Endothelial cell of umbilical vein (primary cell): ENCODE data around the gene VASN. TPM values are rescaled to one million over a fixed set of nuclear protein-coding genes. Genes with fewer than 3 reads are reported as not detected.

ENCODE experiments used
- BruUV-seq: library from RNA; stranded (reverse); fragments of 400-500 nt; replicated peaks from 2 replicates; lab custom pipeline; 2021; lab: Mats Ljungman, UMichigan
- CTCF ChIA-PET: fragments of 300-600, 350-600 bp; sonication (Branson Sonifier 250); formaldehyde crosslinking; loops from one replicate; lab custom pipeline; 2021; ENCODE audit warnings: antibody characterized with exemption, inconsistent platforms; lab: Charles Lee
- POLR2A ChIA-PET: fragments of 300-600, 350-600 bp; sonication (Branson Sonifier 250); formaldehyde crosslinking; loops from one replicate; lab custom pipeline; 2021; ENCODE audit warnings: antibody characterized with exemption, inconsistent platforms; lab: Charles Lee
- DNase-seq: peaks from one replicate; pipeline ENCODE4 v3.0.0-alpha.2; 2011; ENCODE audit warnings: low read depth, low spot score
- FAIRE-seq: peaks from 2 replicates; lab custom pipeline; 2011; peaks lifted over from hg19 to GRCh38; lab: Jason Lieb, UNC
- H2AFZ ChIP-seq: 2 replicates; pipeline ENCODE4 v1.6.0; 2012; ENCODE audit warnings: low read depth, low read length, control low read depth, inconsistent platforms
- H3K27ac ChIP-seq: 2 replicates; pipeline ENCODE4 v1.5.1; 2011; ENCODE audit warnings: low read depth, mild to moderate bottlenecking, control low read depth, low read length, moderate library complexity; ENCODE audit not compliant: insufficient read depth
- H3K27me3 ChIP-seq, 2 experiments: 2 replicates each; pipeline versions ENCODE4 v1.6.0 to v1.6.1; 2011; ENCODE audit warnings: low read length in 2 of 2, mixed read lengths in 1 of 2; ENCODE audit not compliant: control insufficient read depth in 2 of 2, insufficient read depth in 2 of 2
- H3K36me3 ChIP-seq, 2 experiments: 2 replicates in 1 of 2; 3 replicates in 1 of 2; pipeline ENCODE4 v1.5.1; 2011; ENCODE audit warnings: low read length in 2 of 2, mild to moderate bottlenecking in 1 of 2, moderate library complexity in 1 of 2; ENCODE audit not compliant: control insufficient read depth in 2 of 2, insufficient read depth in 2 of 2; ENCODE audit errors: extremely low read depth in 1 of 2
- H3K4me1 ChIP-seq: 3 replicates; pipeline ENCODE4 v1.5.1; 2011; ENCODE audit warnings: mild to moderate bottlenecking, low read length; ENCODE audit not compliant: control insufficient read depth, insufficient read depth; ENCODE audit errors: extremely low read depth
- H3K4me2 ChIP-seq: 2 replicates; pipeline ENCODE4 v1.6.1; 2011; ENCODE audit warnings: low read length, control low read depth, mixed read lengths; ENCODE audit not compliant: insufficient read depth
- H3K4me3 ChIP-seq, 3 experiments: fragments of 200-600 bp in 1 of 3; sonication (generic), shearing (Covaris generic) in 1 of 3; replicated peaks in 1 of 3; 2 replicates each; pipeline ENCODE4 v1.5.1; 2011 to 2016; ENCODE audit warnings: control low read depth in 3 of 3, low read length in 3 of 3, mild to moderate bottlenecking in 2 of 3, inconsistent platforms in 1 of 3, low read depth in 1 of 3, moderate library complexity in 1 of 3; ENCODE audit not compliant: insufficient read depth in 1 of 3
- H3K79me2 ChIP-seq: 2 replicates; pipeline ENCODE4 v1.6.0; 2012; ENCODE audit warnings: low read length, inconsistent platforms; ENCODE audit not compliant: control insufficient read depth, insufficient read depth
- H3K9ac ChIP-seq: replicated peaks from 2 replicates; pipeline ENCODE3; 2011; ENCODE audit warnings: low read length, control low read depth; ENCODE audit not compliant: insufficient read depth; ENCODE audit errors: extremely low read depth
- H3K9me1 ChIP-seq: replicated peaks from 3 replicates; pipeline ENCODE4 v1.6.0; 2011; ENCODE audit warnings: mild to moderate bottlenecking, low read length; ENCODE audit not compliant: control insufficient read depth, insufficient read depth; ENCODE audit errors: extremely low read depth
- H3K9me3 ChIP-seq: replicated peaks from 2 replicates; pipeline ENCODE4 v1.5.1; 2012; ENCODE audit warnings: low read length, inconsistent platforms; ENCODE audit not compliant: control insufficient read depth, insufficient read depth
- H4K20me1 ChIP-seq: replicated peaks from 2 replicates; pipeline ENCODE3; 2011; ENCODE audit warnings: mild to moderate bottlenecking, low read length; ENCODE audit not compliant: control insufficient read depth, insufficient read depth; ENCODE audit errors: extremely low read depth
- CTCF ChIP-seq, 2 donors: IDR thresholded peaks; 1 replicate in 1 of 2; 2 replicates in 1 of 2; pipeline ENCODE4 v1.5.1; 2011; ENCODE audit warnings: low read length in 2 of 2, mild to moderate bottlenecking in 2 of 2, moderate library complexity in 2 of 2, control low read depth in 1 of 2, inconsistent platforms in 1 of 2, low read depth in 1 of 2; ENCODE audit not compliant: insufficient read depth in 1 of 2; ENCODE audit errors: extremely low read depth in 1 of 2
- EZH2 ChIP-seq: IDR thresholded peaks from 2 replicates; pipeline ENCODE4 v1.6.1; 2012; ENCODE audit warnings: borderline replicate concordance, low read depth, mild to moderate bottlenecking, moderate library complexity, low read length, inconsistent platforms; ENCODE audit not compliant: severe bottlenecking
- FOS ChIP-seq: IDR thresholded peaks from 2 replicates; pipeline ENCODE4 v1.6.1; 2011; ENCODE audit warnings: mild to moderate bottlenecking, low read length, moderate library complexity, borderline replicate concordance; ENCODE audit not compliant: insufficient read depth
- GATA2 ChIP-seq: IDR thresholded peaks from 2 replicates; pipeline ENCODE4 v1.7.0; 2011; ENCODE audit warnings: low read depth, mild to moderate bottlenecking, moderate library complexity, mixed read lengths, low read length; ENCODE audit not compliant: insufficient read length, insufficient read depth
- JUN ChIP-seq: IDR thresholded peaks from 2 replicates; pipeline ENCODE4 v1.6.1; 2011; ENCODE audit warnings: borderline replicate concordance, low read depth; ENCODE audit not compliant: insufficient read length, insufficient read depth
- MAX ChIP-seq: IDR thresholded peaks from 2 replicates; pipeline ENCODE4 v1.6.1; 2011; ENCODE audit not compliant: insufficient read depth, insufficient read length
- POLR2A ChIP-seq: IDR thresholded peaks from 2 replicates; pipeline ENCODE4 v1.6.1; 2012; ENCODE audit warnings: low read depth, mild to moderate bottlenecking, control low read depth, low read length
- POLR2AphosphoS5 ChIP-seq: IDR thresholded peaks from 2 replicates; pipeline ENCODE4 v1.6.1; 2012; ENCODE audit warnings: low read depth, mild to moderate bottlenecking, control low read depth, low read length, moderate library complexity; ENCODE audit not compliant: insufficient read depth
- dilution Hi-C: fragments of 300-500 bp; cut with MboI; formaldehyde crosslinking; loops from one replicate; pipeline ENCODE4 v1.15.0; 2019; ENCODE audit warnings: low sequenced_read_pairs; ENCODE audit not compliant: extremely low pct_ligation_motif_present
- intact Hi-C: fragments of 100-400 bp; cut with micrococcal nuclease; formaldehyde crosslinking; loops from one replicate; pipeline ENCODE4 v1.10.0; 2022
- polyA plus RNA-seq, 4 experiments: library from polyadenylated mRNA; depleted of rRNA in 3 of 4; stranded (reverse) in 3 of 4; unstranded in 1 of 4; fragments of >200 nt; gene quantifications; 2 replicates each; pipeline versions ENCODE4 v1.2.1 to v1.2.3, GENCODE V29; 2011 to 2012; ENCODE audit warnings: missing spikeins in 1 of 4
- total RNA-seq: library from RNA; stranded (reverse); gene quantifications from 2 replicates; pipeline ENCODE4 v1.2.3, GENCODE V29; 2021

VASN gene
- total and polyA plus RNA-seq, 2 donors (not counting 3 experiments of a cell fraction or from before 2014, with no cell fraction given): 0.41 to 0.42 TPM

DNA sequence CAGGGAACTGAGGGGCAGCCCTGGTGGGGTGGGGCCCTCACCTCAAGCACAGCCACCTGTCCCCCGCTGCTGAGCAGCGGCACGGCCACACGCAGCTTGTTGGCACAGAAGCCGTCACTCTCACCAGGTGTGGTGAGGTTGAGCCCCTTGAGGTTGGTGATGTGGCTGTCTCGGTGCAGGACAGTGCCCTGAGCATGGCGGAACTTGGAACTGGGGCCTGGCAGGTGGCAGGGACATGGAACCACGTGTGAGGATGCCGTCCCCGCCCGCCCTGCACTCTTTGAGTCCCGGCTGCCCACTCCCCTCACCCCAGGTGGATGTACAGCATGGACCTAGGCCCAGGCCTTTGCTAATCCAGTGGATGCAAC, 9.7 kb upstream of the VASN start:
- peaks cover 0 to 26% of the 10 kb centered on the region in 2 experiments for H3K36me3 ChIP-seq
- H3K9me3 ChIP-seq: no peaks in the 10 kb centered on the region
- H3K4me3 ChIP-seq: no peak overlapping the region
- no peak overlapping the region for H3K4me2 ChIP-seq
- BruUV-seq: no TSS peak
- no peak overlapping the region for H2AFZ ChIP-seq
- no peaks in the 10 kb centered on the region for H3K4me1 ChIP-seq
- no peak for FAIRE-seq
- intact Hi-C loops (no loop called here), dilution Hi-C loops (no loop called here)
- no peak overlapping the region for H3K9ac ChIP-seq
- no peak for DNase-seq
- H3K9me1 ChIP-seq: no peaks in the 10 kb centered on the region
- no peak for TF ChIP-seq EZH2
- TF ChIP-seq GATA2: no peak
- no peak for TF ChIP-seq POLR2A
- no peak for TF ChIP-seq POLR2AphosphoS5
- TF ChIP-seq JUN: no peak
- TF ChIP-seq CTCF (IDR thresholded peaks at IDR 0.05; ENCODE audit: extremely low read depth in 1 of 2, insufficient read depth in 1 of 2, low read depth in 1 of 2, low read length in 2 of 2): no peak
- no peak for TF ChIP-seq MAX
- no peak for TF ChIP-seq FOS
- H3K27ac ChIP-seq: no peak overlapping the region
- no peaks in the 10 kb centered on the region for H4K20me1 ChIP-seq
- POLR2A ChIA-PET: no interaction called here
- H3K79me2 ChIP-seq: no peaks in the 10 kb centered on the region
- H3K27me3 ChIP-seq: no peaks in the 10 kb centered on the region
- CTCF ChIA-PET: interaction anchor here (1.0 to 5.6 kb wide), 3 partner anchors 13 to 42 kb away, joined by 3 to 102 read pairs (median 3); no protein-coding TSS in a partner anchor
